Stimulated activated CD4-positive, alpha-beta T cell treated with anti-CD3 and anti-CD28 coated beads, Interleukin-4, amount 100 ng/mL, for 4 hours (primary cell): ENCODE measurements around the gene HDLBP.

ENCODE experiments used
- DNase-seq, 2 experiments: peaks; one replicate each; pipeline ENCODE4 v3.0.0-alpha.2; 2020

HDLBP gene

GRCh38 chr2:241248897-241249296 is 66.6 kb downstream of the HDLBP start:
- no peak for DNase-seq

- no peak for DNase-seq
Observed at GRCh38 chr2:241248289-241248688, 67.2 kb downstream of the HDLBP start.

- no peak for DNase-seq
Observed at GRCh38 chr2:241244368-241244767, 71.1 kb downstream of the HDLBP start.

GRCh38 chr2:241242306-241242705 is 73.2 kb downstream of the HDLBP start:
- DNase-seq: no peak

- DNase-seq: no peak
Observed at GRCh38 chr2:241241669-241242068, 73.8 kb downstream of the HDLBP start.

GRCh38 chr2:241240320-241241004 is 75.0 kb downstream of the HDLBP start:
- no peak for DNase-seq

GRCh38 chr2:241239552-241240202 is 75.8 kb downstream of the HDLBP start:
- DNase-seq: no peak

- DNase-seq: no peak
Observed at GRCh38 chr2:241238693-241239198, 76.7 kb downstream of the HDLBP start.

- no peak for DNase-seq
Observed at GRCh38 chr2:241237949-241238371, 77.5 kb downstream of the HDLBP start.

GRCh38 chr2:241237047-241237446 is 78.4 kb downstream of the HDLBP start:
- DNase-seq: no peak

GRCh38 chr2:241235859-241236593 is 79.4 kb downstream of the HDLBP start:
- DNase-seq: no peak

GRCh38 chr2:241234962-241235740 is 80.3 kb downstream of the HDLBP start:
- no peak for DNase-seq

- DNase-seq: no peak
Observed at GRCh38 chr2:241234066-241234790, 81.2 kb downstream of the HDLBP start.

GRCh38 chr2:241232736-241233575 is 82.5 kb downstream of the HDLBP start:
- DNase-seq: no peak

GRCh38 chr2:241230435-241230834 is 85.0 kb downstream of the HDLBP start:
- no peak for DNase-seq

GRCh38 chr2:241229563-241230401 is 85.7 kb downstream of the HDLBP start:
- no peak for DNase-seq

- DNase-seq: no peak
Observed at GRCh38 chr2:241228860-241229516, 86.5 kb downstream of the HDLBP start.

- no peak for DNase-seq
Observed at GRCh38 chr2:241228081-241228859, 87.2 kb downstream of the HDLBP start.

- no peak for DNase-seq
Observed at GRCh38 chr2:241227594-241227993, 87.9 kb downstream of the HDLBP start.
